ENCODE data around the gene LMX1A.

LMX1A gene

DNA sequence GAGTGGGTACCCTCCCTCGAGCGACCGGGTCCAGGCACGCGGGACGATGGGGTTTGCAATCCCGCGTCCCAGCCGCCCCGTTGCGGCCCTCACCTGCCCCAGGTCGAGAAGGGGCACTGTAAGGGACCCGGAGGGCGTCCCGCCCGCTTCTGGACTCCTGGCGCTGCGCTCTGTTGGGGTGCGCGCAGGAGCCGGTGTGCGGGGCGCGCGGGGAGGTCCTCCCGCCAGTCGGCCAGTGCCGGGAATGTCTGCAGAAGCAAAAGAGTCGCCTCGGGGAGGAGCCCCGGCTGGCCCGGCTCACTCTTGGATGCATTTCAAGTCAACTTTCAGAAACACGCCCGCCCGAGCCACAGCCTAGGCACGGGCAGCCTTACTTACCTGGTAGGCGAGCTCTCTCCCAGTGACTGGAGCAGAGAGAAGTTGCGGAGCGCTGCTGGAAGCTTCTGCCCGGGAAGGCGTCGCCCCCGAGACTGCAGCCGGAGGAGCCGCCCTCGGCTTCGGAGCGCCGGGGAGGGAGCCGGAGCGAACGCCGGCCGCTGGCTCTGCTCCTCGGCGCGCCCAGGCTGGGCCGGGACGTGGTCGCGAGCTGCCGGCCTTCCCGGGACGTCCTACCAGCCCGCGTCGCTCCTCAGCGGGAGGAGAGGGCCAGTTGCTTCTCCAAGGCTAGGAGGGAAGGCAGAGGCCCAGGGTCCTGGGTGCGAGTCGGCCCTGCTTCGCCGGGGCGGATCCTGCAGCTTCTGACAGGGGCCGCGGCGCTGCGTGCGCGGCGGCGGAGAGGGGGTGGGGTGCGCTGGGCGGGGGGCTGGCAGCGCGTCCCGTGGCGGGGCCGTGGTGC is at the start of gene LMX1A:
LMX1A (minus strand) TSS at position 739 of the 835 bp plus-strand sequence. CDS start 1,156 bp downstream, outside the sequence.
- H3K9ac ChIP-seq (ENCODE audit: low read length) = no peak within 1 kb of the TSS
- peak within 1 kb of the TSS; percentile 67 for H3K4me3 ChIP-seq (ENCODE audit: low read depth, low read length)
- peaks cover 40% of the 10 kb centered on the region for H3K4me1 ChIP-seq (ENCODE audit: control insufficient read depth, insufficient read depth, low read length)
- H3K36me3 ChIP-seq (ENCODE audit: control insufficient read depth, insufficient read depth, low read length) = no peaks in the 10 kb centered on the region
- peaks cover 99% of the 10 kb centered on the region for H3K27me3 ChIP-seq (ENCODE audit: control insufficient read depth, insufficient read depth, low read length)
- H3K9me3 ChIP-seq (ENCODE audit: control insufficient read depth, insufficient read depth, low read depth, low read length) = no peaks in the 10 kb centered on the region
- no peak within 1 kb of the TSS for H3K27ac ChIP-seq (ENCODE audit: low read depth, low read length)

DNA sequence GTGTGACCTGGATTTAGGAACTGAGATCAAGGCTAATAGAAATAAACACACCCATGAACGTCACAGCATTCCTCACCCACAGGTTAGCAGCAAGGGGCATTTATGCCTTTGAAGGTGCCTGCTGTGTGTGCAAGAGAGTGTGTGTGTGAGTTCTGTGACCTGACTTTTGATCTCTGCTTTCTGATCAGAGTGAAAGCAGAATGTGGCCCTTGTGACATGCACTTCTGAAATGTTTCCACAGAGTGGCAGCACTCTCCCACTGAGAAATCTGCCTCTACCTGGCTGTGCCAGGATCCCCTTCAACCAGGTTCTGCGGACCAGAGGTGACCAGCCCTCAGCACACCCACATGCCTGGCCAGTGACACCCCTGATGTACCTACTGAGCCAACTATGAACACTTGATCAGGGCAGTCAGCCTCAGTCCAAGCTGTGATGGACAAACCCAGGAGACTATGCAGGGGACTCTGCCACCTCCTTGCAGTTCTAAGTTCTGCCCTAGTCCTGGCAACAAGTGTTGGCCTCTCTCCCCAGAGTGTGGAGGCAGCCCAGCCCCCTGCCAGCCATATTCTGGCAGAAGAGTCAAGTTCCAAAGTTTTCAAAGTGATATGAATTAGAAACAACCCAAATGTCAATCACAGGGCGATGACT is 47.4 kb upstream of the LMX1A start:
- Histone ChIP-seq H3K4me1 (ENCODE audit: control insufficient read depth, insufficient read depth, low read length) (no peaks in the 10 kb centered on the region), H3K4me3 (ENCODE audit: low read depth, low read length) (no peak overlapping the region), H3K36me3 (ENCODE audit: control insufficient read depth, insufficient read depth, low read length) (no peaks in the 10 kb centered on the region), H3K9me3 (ENCODE audit: control insufficient read depth, insufficient read depth, low read depth, low read length) (no peaks in the 10 kb centered on the region), H3K27ac (ENCODE audit: low read depth, low read length) (no peak overlapping the region), H3K27me3 (ENCODE audit: control insufficient read depth, insufficient read depth, low read length) (no peaks in the 10 kb centered on the region), H3K9ac (ENCODE audit: low read length) (no peak overlapping the region)

DNA sequence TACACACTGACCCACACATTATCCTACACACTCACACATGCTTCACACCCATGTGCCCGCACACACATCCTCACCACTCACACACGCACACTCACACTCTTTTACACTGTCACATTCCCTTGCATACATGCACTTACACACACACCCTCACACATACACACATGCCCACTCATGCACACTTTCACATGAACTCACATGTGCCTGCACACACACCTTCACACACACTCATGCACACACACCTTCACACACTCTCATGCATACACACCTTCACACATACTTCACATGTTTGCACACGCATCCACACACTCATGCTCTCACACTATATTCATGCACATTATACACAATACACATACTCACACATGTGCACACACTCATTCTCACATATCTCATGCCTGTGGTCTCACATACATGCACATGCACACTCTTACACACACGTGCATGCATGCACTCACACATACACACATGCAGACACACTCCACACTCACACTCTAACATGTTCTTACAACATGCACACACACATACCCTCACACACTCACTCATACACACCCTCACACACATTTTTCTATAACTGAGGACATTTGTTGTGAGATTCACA is 46.1 kb upstream of the LMX1A start:
- no peaks in the 10 kb centered on the region for H3K9me3 ChIP-seq (ENCODE audit: control insufficient read depth, insufficient read depth, low read depth, low read length)
- no peak overlapping the region for H3K9ac ChIP-seq (ENCODE audit: low read length)
- H3K36me3 ChIP-seq (ENCODE audit: control insufficient read depth, insufficient read depth, low read length) = no peaks in the 10 kb centered on the region
- H3K27me3 ChIP-seq (ENCODE audit: control insufficient read depth, insufficient read depth, low read length) = no peaks in the 10 kb centered on the region
- H3K4me1 ChIP-seq (ENCODE audit: control insufficient read depth, insufficient read depth, low read length) = no peaks in the 10 kb centered on the region; the same call in 1 of the 2 replicates
- H3K4me3 ChIP-seq (ENCODE audit: low read depth, low read length) = no peak overlapping the region
- H3K27ac ChIP-seq (ENCODE audit: low read depth, low read length) = no peak overlapping the region

DNA sequence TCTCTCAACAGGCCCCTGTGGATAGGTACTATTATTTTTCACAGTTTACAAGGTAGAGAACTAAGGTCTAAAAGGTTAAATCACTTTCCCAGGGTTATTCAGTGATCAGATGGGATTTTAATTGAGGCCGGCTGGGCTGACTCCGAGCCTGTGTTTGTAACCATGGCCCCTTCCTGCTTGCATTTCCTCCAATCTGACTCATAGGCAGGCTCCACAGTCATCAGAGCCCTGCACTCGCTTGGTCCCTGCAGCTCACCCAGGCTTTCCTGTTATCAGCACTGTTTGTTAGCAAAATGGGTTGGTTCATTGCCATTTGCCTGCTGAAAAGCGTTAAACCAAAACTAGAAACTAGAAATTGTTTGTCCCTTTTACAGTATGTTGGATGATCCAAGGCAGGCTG is 41.4 kb upstream of the LMX1A start:
- no peaks in the 10 kb centered on the region for H3K27me3 ChIP-seq (ENCODE audit: control insufficient read depth, insufficient read depth, low read length)
- no peak overlapping the region for H3K4me3 ChIP-seq (ENCODE audit: low read depth, low read length)
- H3K9me3 ChIP-seq (ENCODE audit: control insufficient read depth, insufficient read depth, low read depth, low read length) = no peaks in the 10 kb centered on the region
- peaks cover 5% of the 10 kb centered on the region; the same call in 1 of the 2 replicates for H3K4me1 ChIP-seq (ENCODE audit: control insufficient read depth, insufficient read depth, low read length)
- H3K36me3 ChIP-seq (ENCODE audit: control insufficient read depth, insufficient read depth, low read length) = no peaks in the 10 kb centered on the region
- no peak overlapping the region for H3K9ac ChIP-seq (ENCODE audit: low read length)
- no peak overlapping the region for H3K27ac ChIP-seq (ENCODE audit: low read depth, low read length)

DNA sequence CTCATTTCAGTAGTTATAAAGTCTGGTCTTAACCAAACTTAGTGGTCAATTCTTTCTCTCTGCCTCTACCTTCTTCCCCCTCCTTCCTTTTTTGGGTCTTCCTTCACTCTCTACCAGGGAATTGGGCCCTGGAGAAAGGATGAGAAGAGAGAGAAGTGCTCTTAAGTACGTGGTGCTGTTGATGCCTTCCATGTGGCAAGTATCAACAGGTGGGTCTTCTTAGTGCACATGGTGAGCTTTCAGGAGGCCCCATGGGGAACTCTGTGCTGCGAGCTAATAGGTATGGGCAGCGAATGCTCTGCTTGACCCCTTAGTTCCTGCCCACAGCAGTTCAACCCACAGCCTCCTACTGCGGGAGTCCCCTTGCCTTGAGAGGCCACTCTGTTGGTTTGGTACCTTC is 39.4 kb upstream of the LMX1A start:
- no peak overlapping the region for H3K4me3 ChIP-seq (ENCODE audit: low read depth, low read length)
- no peak overlapping the region for H3K27ac ChIP-seq (ENCODE audit: low read depth, low read length)
- H3K9me3 ChIP-seq (ENCODE audit: control insufficient read depth, insufficient read depth, low read depth, low read length) = no peaks in the 10 kb centered on the region
- no peak overlapping the region for H3K9ac ChIP-seq (ENCODE audit: low read length)
- H3K36me3 ChIP-seq (ENCODE audit: control insufficient read depth, insufficient read depth, low read length) = no peaks in the 10 kb centered on the region
- peaks cover 5% of the 10 kb centered on the region; the same call in 1 of the 2 replicates for H3K4me1 ChIP-seq (ENCODE audit: control insufficient read depth, insufficient read depth, low read length)
- peaks cover 4% of the 10 kb centered on the region; the same call in 1 of the 2 replicates for H3K27me3 ChIP-seq (ENCODE audit: control insufficient read depth, insufficient read depth, low read length)

DNA sequence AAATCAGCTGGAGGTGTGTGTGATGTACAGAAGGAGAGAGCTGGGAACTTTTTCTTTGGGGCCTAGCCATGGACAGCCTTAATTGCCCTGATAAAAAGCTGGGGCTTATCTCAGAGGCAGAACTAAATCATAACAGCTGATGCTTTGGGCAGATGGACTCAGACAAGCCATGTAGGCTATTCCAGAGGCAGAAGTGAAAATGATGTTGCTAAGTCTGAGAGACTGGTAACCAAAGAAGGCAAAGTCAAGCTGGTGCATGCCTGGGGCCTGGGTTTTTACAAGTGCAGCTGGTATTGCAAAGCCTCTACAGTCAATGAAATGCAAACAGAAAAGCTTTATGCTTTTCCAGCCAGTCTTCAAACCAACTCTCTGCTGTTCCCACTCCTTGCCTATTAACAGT is 39.0 kb upstream of the LMX1A start:
- Histone ChIP-seq H3K9me3 (ENCODE audit: control insufficient read depth, insufficient read depth, low read depth, low read length) (no peaks in the 10 kb centered on the region), H3K4me3 (ENCODE audit: low read depth, low read length) (no peak overlapping the region), H3K36me3 (ENCODE audit: control insufficient read depth, insufficient read depth, low read length) (no peaks in the 10 kb centered on the region), H3K9ac (ENCODE audit: low read length) (no peak overlapping the region), H3K4me1 (ENCODE audit: control insufficient read depth, insufficient read depth, low read length) (peaks cover 5% of the 10 kb centered on the region; the same call in 1 of the 2 replicates), H3K27ac (ENCODE audit: low read depth, low read length) (no peak overlapping the region), H3K27me3 (ENCODE audit: control insufficient read depth, insufficient read depth, low read length) (peaks cover 4% of the 10 kb centered on the region; the same call in 1 of the 2 replicates)

DNA sequence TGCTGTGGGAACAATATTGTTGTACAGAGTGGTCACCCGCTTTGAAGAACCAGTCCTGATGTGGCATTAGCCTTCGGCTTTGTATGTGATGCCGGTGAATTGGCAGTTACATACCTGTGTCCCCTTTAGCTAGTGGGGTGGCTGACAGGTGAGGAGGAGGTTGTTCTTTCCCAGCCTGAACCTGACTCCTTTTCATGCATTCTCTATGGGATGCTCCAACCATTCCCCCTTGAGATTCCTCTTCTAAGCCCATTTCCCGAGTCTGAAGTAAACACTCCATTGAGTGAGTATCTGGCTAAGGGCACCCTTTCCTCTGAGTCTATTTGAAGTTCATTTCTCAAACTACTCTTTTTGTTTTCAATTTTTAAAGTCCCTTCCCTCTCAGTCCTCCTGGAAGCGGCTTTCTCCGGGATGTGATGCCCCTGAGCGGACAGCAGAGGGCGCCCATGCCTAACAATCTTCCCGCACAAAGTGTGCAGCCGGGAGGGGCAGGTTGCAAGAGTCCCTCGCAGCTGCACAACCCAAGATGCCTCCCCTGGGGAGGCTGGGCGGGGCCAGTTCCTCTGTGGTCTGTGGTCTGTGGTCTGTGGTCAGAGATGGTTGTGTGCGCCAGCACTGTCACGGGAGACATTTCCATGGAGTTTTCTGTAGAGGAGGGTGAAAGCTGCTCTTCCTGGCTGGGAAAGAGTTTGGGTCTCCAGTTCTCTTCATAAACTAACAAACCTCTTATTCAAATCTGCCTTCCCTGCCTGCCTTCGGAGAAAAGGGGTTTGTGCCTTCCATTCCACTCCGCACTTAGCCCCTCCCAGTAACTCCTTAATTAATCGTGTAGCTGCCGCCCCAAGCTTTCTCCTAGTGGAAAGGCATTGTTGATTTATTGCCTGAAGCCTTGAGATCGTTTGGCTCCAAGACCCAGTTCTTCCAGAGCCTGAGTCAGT is 36.4 kb upstream of the LMX1A start:
- H3K27ac ChIP-seq (ENCODE audit: low read depth, low read length) = no peak overlapping the region
- peak overlapping the region; percentile 25 for H3K9ac ChIP-seq (ENCODE audit: low read length)
- H3K4me1 ChIP-seq (ENCODE audit: control insufficient read depth, insufficient read depth, low read length) = peaks cover 5% of the 10 kb centered on the region; the same call in 1 of the 2 replicates
- H3K36me3 ChIP-seq (ENCODE audit: control insufficient read depth, insufficient read depth, low read length) = no peaks in the 10 kb centered on the region
- H3K27me3 ChIP-seq (ENCODE audit: control insufficient read depth, insufficient read depth, low read length) = peaks cover 7% of the 10 kb centered on the region
- H3K4me3 ChIP-seq (ENCODE audit: low read depth, low read length) = peak overlapping the region; percentile 53
- H3K9me3 ChIP-seq (ENCODE audit: control insufficient read depth, insufficient read depth, low read depth, low read length) = no peaks in the 10 kb centered on the region

DNA sequence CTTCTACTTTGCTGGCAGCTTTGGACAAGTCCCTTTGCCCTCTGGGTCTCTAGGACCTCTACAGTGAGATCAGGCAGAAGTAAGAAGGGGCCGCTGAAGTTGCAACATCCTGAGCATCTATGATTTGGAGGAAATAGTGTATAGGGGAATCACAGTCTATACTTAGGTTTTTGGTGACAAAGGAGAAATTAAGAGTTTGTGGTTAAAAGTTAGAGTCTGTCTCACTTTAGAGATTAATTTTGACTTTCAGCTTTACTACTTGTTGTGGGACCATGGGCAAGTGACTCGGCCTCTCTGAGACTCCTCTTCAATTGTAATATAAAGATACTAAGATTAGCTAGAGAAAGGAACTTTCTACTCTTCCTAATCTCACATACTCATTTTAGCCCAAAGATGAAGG is 33.1 kb upstream of the LMX1A start:
- no peaks in the 10 kb centered on the region for H3K9me3 ChIP-seq (ENCODE audit: control insufficient read depth, insufficient read depth, low read depth, low read length)
- no peak overlapping the region for H3K27ac ChIP-seq (ENCODE audit: low read depth, low read length)
- H3K36me3 ChIP-seq (ENCODE audit: control insufficient read depth, insufficient read depth, low read length) = no peaks in the 10 kb centered on the region
- no peak overlapping the region for H3K4me3 ChIP-seq (ENCODE audit: low read depth, low read length)
- H3K4me1 ChIP-seq (ENCODE audit: control insufficient read depth, insufficient read depth, low read length) = peaks cover 5% of the 10 kb centered on the region; the same call in 1 of the 2 replicates
- H3K27me3 ChIP-seq (ENCODE audit: control insufficient read depth, insufficient read depth, low read length) = peaks cover 7% of the 10 kb centered on the region
- H3K9ac ChIP-seq (ENCODE audit: low read length) = no peak overlapping the region

DNA sequence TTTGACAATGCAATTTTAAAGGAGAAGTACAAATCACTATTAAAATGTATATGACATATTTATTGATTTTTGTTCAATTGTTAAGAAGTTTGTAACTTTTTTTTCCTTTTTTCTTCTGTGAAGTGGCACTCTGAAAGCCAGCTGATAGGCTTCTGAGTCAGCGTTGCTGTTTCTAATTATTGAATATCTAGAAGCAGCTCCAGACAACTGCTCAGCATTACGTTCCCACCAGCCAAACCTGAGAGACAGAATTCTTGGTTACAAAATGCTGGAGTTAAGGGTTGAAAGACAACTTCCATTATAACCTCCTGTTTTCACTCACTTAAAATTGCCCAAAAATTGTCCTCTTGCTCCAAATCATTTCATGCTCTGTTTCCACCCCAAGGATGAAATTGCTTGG is 31.4 kb upstream of the LMX1A start:
- H3K36me3 ChIP-seq (ENCODE audit: control insufficient read depth, insufficient read depth, low read length) = no peaks in the 10 kb centered on the region
- H3K27me3 ChIP-seq (ENCODE audit: control insufficient read depth, insufficient read depth, low read length) = peaks cover 7% of the 10 kb centered on the region
- H3K9me3 ChIP-seq (ENCODE audit: control insufficient read depth, insufficient read depth, low read depth, low read length) = no peaks in the 10 kb centered on the region
- H3K4me3 ChIP-seq (ENCODE audit: low read depth, low read length) = no peak overlapping the region
- H3K4me1 ChIP-seq (ENCODE audit: control insufficient read depth, insufficient read depth, low read length) = peaks cover 5% of the 10 kb centered on the region; the same call in 1 of the 2 replicates
- no peak overlapping the region for H3K27ac ChIP-seq (ENCODE audit: low read depth, low read length)
- H3K9ac ChIP-seq (ENCODE audit: low read length) = no peak overlapping the region

DNA sequence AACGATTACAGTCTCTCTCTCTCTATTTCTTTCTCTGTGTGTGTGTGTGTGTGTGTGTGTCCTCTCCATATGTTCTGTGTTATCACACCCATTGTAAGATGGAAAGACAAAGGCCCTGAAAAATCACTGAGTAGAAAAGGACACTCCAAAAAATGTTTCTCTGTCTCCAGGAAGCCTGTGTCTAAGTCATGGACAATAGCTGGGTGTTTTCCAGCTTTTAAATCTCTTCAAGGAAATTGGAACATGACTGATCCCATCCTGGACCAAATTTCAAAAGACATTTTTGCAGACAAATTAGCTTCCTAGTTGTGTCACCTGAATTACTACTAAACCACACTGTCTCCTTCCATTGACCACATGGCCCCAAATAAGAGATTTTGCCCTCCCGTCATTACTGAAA is 31.0 kb upstream of the LMX1A start:
- no peaks in the 10 kb centered on the region for H3K36me3 ChIP-seq (ENCODE audit: control insufficient read depth, insufficient read depth, low read length)

More for the DNA sequence above, 31.0 kb upstream of the LMX1A start:
- H3K9ac ChIP-seq (ENCODE audit: low read length) = no peak overlapping the region
- no peak overlapping the region for H3K27ac ChIP-seq (ENCODE audit: low read depth, low read length)
- no peak overlapping the region for H3K4me3 ChIP-seq (ENCODE audit: low read depth, low read length)
- peaks cover 5% of the 10 kb centered on the region; the same call in 1 of the 2 replicates for H3K4me1 ChIP-seq (ENCODE audit: control insufficient read depth, insufficient read depth, low read length)
- H3K9me3 ChIP-seq (ENCODE audit: control insufficient read depth, insufficient read depth, low read depth, low read length) = no peaks in the 10 kb centered on the region
- H3K27me3 ChIP-seq (ENCODE audit: control insufficient read depth, insufficient read depth, low read length) = peaks cover 7% of the 10 kb centered on the region

All from HUES6 (cell line).